GM19468 (cell line): ENCODE results near the gene AMIGO3.

Experiments used
- ATAC-seq: cut with Tn5 transposase; IDR thresholded peaks from one replicate; pipeline ENCODE4 v1.9.1; 2021; ENCODE audit warnings: mild to moderate bottlenecking, moderate library complexity, moderate number of reproducible peaks; ENCODE audit not compliant: unreplicated experiment; ENCODE audit errors: extremely low read depth

AMIGO3 gene

DNA sequence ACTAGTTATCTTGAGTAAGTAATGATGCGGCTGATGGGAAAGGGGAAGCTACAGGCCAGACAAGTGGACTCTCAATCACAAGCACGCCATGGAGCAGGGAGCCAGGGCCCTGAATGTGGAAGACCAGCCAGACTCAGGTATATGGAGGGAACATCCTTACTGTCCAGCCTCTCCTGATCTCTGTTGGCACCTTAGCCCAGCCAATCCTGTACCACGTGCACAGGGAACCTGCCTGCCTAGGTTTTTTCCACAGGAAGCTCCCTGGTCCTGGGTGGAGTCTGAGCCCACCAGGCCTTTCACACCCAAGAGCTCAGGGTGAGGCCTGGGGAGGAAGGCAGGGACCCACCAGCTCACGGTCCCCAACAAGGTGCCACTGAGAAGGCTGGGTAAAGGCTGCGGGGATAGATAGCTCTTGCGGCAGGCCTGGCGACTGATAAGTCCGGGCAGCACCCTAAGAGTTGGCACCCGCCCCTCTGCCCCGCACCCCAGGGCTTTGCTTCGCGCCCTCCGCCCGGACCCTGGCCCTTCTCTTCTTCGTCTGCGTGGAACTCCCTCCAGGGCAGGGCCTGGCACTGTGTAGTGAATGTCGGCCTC lies 46.3 kb downstream of the AMIGO3 start:
- no peak for ATAC-seq

DNA sequence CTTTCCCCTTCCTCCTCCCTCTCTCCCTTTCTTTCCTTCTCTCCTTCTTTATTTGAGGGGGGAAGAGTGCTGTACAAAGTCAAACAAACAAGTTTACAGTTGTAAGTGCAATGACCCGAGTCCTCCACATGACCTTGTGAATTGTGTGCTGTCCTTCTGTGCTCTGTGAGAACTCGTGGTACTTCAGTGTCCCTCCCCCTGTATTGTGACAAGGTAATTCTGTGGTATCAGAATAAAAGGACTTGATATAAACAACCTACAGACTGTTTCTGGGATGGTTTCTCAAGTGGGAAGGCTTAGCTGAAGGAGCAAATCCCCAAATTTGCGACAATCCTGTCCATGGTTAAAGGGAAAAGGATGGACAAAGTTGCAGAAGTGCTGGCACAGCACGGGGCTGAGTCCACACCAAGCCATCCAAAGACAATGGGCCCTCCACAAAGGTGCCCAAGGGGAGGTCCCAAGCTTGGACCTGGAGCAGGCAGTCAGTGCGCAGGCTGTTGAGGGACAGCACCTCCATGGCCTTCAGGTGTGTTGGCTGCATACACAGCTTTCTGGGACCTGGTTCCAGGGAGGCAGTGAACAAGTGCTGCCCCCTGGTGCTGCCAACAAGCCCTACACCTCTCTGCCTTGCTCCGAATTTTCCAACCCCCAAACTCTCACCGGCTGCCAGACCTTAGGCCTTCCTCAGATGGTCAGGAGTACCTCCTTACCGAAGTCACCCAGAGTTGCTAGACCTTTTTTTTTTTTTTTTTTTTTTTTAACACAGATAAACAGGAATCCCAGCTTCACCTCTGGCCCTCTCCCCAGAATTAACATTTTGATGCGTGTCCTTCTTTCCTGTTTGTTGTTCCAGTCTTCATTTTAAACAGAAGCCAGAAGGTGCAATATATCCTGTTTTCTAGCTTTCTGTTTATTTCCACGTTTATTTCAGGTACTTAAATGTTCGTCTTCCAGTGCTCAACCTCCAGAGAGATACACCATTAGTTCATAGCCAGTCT lies 47.9 kb downstream of the AMIGO3 start:
- ATAC-seq: no peak

DNA sequence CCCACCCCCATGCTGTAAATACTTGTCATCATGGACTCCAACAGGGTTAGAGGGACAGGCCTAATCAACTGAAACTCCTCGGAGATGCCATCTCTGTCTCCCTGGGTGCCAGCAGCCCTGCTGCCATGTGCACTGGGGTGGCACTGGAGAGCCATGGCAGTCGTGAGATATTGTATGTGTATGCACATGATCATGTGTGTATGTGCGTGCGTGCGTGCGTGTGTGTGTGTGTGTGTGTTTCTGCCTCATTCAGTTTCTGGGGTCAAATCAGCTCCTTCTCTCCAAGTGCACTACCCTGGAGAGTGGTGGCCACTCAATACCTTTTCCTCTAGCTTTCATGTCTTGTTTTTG lies 48.6 kb downstream of the AMIGO3 start:
- no peak for ATAC-seq

DNA sequence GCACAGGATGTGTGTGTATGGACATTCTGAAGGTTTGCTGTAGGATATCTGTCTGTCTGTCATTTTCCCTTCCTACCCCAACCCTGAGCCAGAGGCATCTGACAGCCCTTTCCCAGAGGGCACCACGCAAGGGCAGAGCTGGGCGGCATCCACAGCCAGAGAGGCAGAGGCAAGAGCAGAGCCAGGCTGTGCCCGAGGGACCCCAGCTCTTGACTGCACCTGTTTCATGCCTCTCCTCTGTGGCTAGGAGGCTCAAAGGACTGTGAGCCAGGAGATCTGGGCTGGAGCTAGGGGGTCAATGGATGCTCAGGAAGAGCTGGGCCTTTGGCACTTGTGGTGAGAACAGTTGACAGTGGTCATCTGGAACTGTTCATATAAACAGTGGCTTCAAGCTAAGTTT lies 50.1 kb downstream of the AMIGO3 start:
- ATAC-seq: no peak

DNA sequence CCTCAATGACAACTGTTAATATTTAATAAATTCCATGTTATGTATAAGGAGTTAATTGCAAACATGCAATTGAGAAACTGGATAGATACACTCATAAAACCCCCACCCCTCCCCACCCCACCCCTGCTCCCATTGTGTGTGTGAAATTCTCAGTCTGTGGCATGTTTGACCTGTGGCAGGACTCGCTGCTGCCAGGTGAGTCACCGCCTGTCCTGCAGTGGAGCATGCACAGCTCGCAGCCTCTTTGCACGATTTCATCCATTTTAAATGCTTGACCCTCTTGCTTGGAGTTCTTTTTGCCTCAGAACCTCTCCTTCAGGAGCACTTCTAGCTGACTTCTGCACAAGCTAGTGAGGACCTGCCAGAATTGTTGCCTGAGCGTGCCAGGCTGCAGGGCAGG lies 50.6 kb downstream of the AMIGO3 start:
- ATAC-seq: no peak

DNA sequence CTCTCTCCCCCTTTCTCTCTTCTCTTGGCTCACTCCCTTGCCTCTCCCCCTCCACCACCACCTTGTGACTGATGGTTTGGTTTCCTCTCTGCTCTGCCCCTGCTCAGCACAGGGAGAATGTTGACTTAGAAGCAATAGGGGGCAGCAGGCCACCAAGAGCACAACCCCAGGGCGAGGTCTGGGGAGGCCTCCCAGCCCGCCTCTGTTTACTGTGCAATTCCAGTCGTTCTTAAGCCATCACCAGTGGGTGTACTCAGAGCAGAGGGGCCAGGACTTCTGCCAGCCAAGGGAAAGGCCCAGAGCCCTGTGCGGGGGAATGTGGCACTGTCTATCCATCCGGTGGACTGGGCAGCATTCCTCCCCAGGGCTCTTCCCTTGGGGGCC lies 51.1 kb downstream of the AMIGO3 start:
- no peak for ATAC-seq

DNA sequence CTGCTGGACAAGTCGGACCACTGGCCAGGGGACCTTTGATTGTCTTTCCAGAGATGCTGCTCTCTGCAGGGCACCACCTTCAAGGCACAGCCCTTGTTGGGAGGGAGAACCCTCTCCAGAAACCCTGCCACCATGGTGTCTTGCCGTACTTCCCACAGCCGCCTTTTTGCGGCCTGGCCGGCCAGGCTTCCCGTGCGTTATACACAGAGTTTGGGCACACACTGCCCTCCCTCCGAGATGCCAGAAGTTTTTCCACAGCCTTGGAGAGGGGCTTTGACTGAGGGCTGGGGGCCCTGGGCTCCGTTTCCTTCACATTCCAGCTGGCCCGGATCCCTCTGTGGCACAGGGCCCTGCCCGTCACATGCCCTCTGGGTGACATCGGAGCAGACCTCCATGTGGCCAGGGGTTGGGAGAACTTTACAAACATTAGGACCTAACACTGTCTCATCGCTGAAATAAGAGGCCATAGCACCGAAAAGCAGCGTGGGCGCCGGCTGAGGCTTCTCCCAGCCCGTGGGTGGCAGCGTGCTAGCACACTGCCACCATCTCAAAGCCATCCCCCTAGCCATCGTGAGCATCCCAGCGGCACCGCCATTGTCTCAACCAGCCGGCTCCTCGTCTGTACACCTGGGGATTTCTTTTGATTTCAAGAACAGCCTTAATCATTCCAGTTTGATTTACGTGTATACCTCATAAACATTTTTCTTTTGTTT lies 51.6 kb downstream of the AMIGO3 start:
- no peak for ATAC-seq
